Prostate gland (tissue), 2 donors: Measurements from ENCODE around the gene MLPH.

Experiments used
- POLR2A ChIP-seq: fragments of 450-650 bp; IDR thresholded peaks from one replicate; pipeline ENCODE4 v1.6.1; 2016; ENCODE audit warnings: antibody characterized with exemption, mild to moderate bottlenecking
- POLR2AphosphoS5 ChIP-seq: sonication (generic); formaldehyde crosslinking; IDR thresholded peaks from one replicate; pipeline ENCODE4 v1.6.1; 2017; ENCODE audit warnings: antibody characterized with exemption
- TF ChIP-seq, protein P1 (sequence below), 4 experiments: fragments of 200-600 bp in 2 of 4; fragments of 450-650 bp in 2 of 4; sonication (generic) in 2 of 4; IDR thresholded peaks; 1 replicate in 3 of 4; 2 replicates in 1 of 4; pipeline ENCODE4 v1.5.1; 2016 to 2019; ENCODE audit warnings: antibody characterized with exemption in 4 of 4, mild to moderate bottlenecking in 2 of 4, moderate library complexity in 2 of 4

DNA sequence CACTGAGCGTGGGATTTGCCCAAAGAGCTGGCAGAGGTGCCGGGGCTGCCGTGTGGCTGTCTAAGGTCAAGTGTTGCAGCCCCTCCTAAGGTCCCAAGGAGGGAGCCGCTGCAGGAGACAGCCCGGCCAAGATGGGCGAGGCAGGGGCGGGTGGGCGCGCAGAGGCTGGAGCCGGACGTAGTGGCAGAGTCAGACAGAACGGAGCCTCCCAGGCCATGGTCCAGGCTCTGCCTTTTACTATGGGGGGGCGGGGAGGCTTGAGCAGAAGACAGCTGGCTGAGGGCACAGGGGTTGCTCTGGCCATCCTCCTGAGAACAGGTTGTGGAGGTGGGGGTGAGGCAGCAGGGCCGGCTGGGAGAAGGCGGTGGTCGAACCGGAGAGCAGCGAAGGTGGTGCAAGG, 51.9 kb downstream of the MLPH start:
- TF ChIP-seq POLR2AphosphoS5 (no peak), POLR2A (no peak)
- TF ChIP-seq, protein P1, sequence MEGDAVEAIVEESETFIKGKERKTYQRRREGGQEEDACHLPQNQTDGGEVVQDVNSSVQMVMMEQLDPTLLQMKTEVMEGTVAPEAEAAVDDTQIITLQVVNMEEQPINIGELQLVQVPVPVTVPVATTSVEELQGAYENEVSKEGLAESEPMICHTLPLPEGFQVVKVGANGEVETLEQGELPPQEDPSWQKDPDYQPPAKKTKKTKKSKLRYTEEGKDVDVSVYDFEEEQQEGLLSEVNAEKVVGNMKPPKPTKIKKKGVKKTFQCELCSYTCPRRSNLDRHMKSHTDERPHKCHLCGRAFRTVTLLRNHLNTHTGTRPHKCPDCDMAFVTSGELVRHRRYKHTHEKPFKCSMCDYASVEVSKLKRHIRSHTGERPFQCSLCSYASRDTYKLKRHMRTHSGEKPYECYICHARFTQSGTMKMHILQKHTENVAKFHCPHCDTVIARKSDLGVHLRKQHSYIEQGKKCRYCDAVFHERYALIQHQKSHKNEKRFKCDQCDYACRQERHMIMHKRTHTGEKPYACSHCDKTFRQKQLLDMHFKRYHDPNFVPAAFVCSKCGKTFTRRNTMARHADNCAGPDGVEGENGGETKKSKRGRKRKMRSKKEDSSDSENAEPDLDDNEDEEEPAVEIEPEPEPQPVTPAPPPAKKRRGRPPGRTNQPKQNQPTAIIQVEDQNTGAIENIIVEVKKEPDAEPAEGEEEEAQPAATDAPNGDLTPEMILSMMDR (IDR thresholded peaks at IDR 0.05): no peak
